IMR-90 (cell line): ENCODE results near the gene RGPD5. TPM values are rescaled to one million over a fixed set of nuclear protein-coding genes. Genes with fewer than 3 reads are reported as not detected.
"Not testable (repeated sequence)": the region's sequence is repeated elsewhere in the genome, so short reads cannot be mapped to it uniquely, and the experiment has no call there.

Experiments used
- ATAC-seq: fragments of 200-7000 bp; cut with Tn5 transposase; 2 replicates; pipeline ENCODE4 v1.9.1; 2020; ENCODE audit warnings: low read depth, mild to moderate bottlenecking, moderate library complexity
- BruUV-seq: library from RNA; stranded (reverse); fragments of 400-500 nt; replicated peaks from 2 replicates; lab custom pipeline; 2021; lab: Mats Ljungman, UMichigan
- CTCF ChIA-PET: fragments of 300-600 bp; formaldehyde crosslinking; extraction: SDS; loops from one replicate; lab custom pipeline; 2021; ENCODE audit warnings: antibody characterized with exemption; lab: Yijun Ruan, JAX
- POLR2A ChIA-PET: fragments of 300-600 bp; sonication (Branson Sonifier 250); formaldehyde crosslinking; loops from one replicate; lab custom pipeline; 2022; ENCODE audit warnings: antibody characterized with exemption; ENCODE audit not compliant: unreplicated experiment; lab: Charles Lee
- DNase-seq: peaks from one replicate; pipeline ENCODE4 v3.0.0; 2013
- H2AFZ ChIP-seq: replicated peaks from 2 replicates; pipeline ENCODE3; 2013; ENCODE audit warnings: low read length, mild to moderate bottlenecking; ENCODE audit not compliant: poor library complexity
- H2AK5ac ChIP-seq: 2 replicates; pipeline ENCODE4 v1.6.1; 2013; ENCODE audit warnings: low read depth, low read length, inconsistent platforms
- H2AK9ac ChIP-seq: replicated peaks from 2 replicates; pipeline ENCODE3; 2013; ENCODE audit warnings: mild to moderate bottlenecking, low read depth, low read length, moderate library complexity; ENCODE audit not compliant: poor library complexity
- H2BK120ac ChIP-seq: 2 replicates; pipeline ENCODE4 v1.6.1; 2013; ENCODE audit warnings: low read depth, low read length, inconsistent platforms
- H2BK15ac ChIP-seq: 3 replicates; pipeline ENCODE4 v1.6.1; 2013; ENCODE audit warnings: low read depth, low read length, inconsistent platforms
- H2BK20ac ChIP-seq: 2 replicates; pipeline ENCODE4 v1.6.1; 2013; ENCODE audit warnings: low read depth, mild to moderate bottlenecking, inconsistent platforms, low read length, moderate library complexity
- H2BK5ac ChIP-seq: 2 replicates; pipeline ENCODE4 v1.6.1; 2013; ENCODE audit warnings: mild to moderate bottlenecking, low read depth, low read length, inconsistent platforms; ENCODE audit not compliant: poor library complexity, severe bottlenecking
- H3K14ac ChIP-seq: replicated peaks from 2 replicates; pipeline ENCODE4 v1.6.1; 2013; ENCODE audit warnings: low read depth, low read length, inconsistent platforms
- H3K18ac ChIP-seq: 2 replicates; pipeline ENCODE4 v1.6.1; 2013; ENCODE audit warnings: low read depth, low read length, control low read depth
- H3K23ac ChIP-seq: 2 replicates; pipeline ENCODE4 v1.6.1; 2013; ENCODE audit warnings: low read depth, low read length, inconsistent platforms
- H3K27ac ChIP-seq: 2 replicates; pipeline ENCODE4 v1.5.1; 2013; ENCODE audit warnings: mild to moderate bottlenecking, control low read depth, low read length; ENCODE audit not compliant: insufficient read depth
- H3K27me3 ChIP-seq: 2 replicates; pipeline ENCODE4 v1.6.1; 2013; ENCODE audit warnings: low read length; ENCODE audit not compliant: control insufficient read depth, insufficient read depth
- H3K36me3 ChIP-seq: 2 replicates; pipeline ENCODE4 v1.6.1; 2013; ENCODE audit warnings: low read length, mixed read lengths; ENCODE audit not compliant: control insufficient read depth, insufficient read depth
- H3K4ac ChIP-seq: 2 replicates; pipeline ENCODE4 v1.6.1; 2013; ENCODE audit warnings: low read depth, low read length, inconsistent platforms
- H3K4me1 ChIP-seq: 2 replicates; pipeline ENCODE4 v1.6.1; 2013; ENCODE audit warnings: low read length, mixed read lengths; ENCODE audit not compliant: control insufficient read depth, insufficient read depth
- H3K4me2 ChIP-seq: 2 replicates; pipeline ENCODE4 v1.6.1; 2013; ENCODE audit warnings: low read depth, mild to moderate bottlenecking, control low read depth, low read length, moderate library complexity
- H3K4me3 ChIP-seq: 2 replicates; pipeline ENCODE4 v1.5.1; 2013; ENCODE audit warnings: low read depth, mild to moderate bottlenecking, control low read depth, low read length, moderate library complexity; ENCODE audit not compliant: insufficient read depth
- H3K56ac ChIP-seq: 2 replicates; pipeline ENCODE4 v1.6.1; 2013; ENCODE audit warnings: low read length, inconsistent platforms; ENCODE audit not compliant: insufficient read depth; ENCODE audit errors: extremely low read depth
- H3K79me1 ChIP-seq, 2 experiments: 2 replicates each; pipeline ENCODE4 v1.6.1; 2013; ENCODE audit warnings: low read length in 2 of 2, inconsistent platforms in 1 of 2, low read depth in 1 of 2
- H3K9ac ChIP-seq: 2 replicates; pipeline ENCODE4 v1.6.1; 2013; ENCODE audit warnings: low read depth, low read length, control low read depth
- H3K9me1 ChIP-seq: 2 replicates; pipeline ENCODE4 v1.6.1; 2013; ENCODE audit warnings: low read length, inconsistent platforms; ENCODE audit not compliant: insufficient read depth
- H3K9me3 ChIP-seq: 2 replicates; pipeline ENCODE4 v1.6.1; 2013; ENCODE audit warnings: low read length; ENCODE audit not compliant: control insufficient read depth, insufficient read depth
- H4K20me1 ChIP-seq: 2 replicates; pipeline ENCODE4 v1.6.1; 2013; ENCODE audit warnings: low read length, inconsistent platforms; ENCODE audit not compliant: insufficient read depth
- H4K5ac ChIP-seq: 2 replicates; pipeline ENCODE4 v1.6.1; 2013; ENCODE audit warnings: mild to moderate bottlenecking, low read depth, low read length, control low read depth
- H4K8ac ChIP-seq, 2 experiments: 2 replicates each; pipeline ENCODE4 v1.6.1; 2013; ENCODE audit warnings: low read depth in 2 of 2, low read length in 2 of 2, control low read depth in 1 of 2, inconsistent platforms in 1 of 2
- H4K91ac ChIP-seq: 2 replicates; pipeline ENCODE4 v1.6.1; 2013; ENCODE audit warnings: low read depth, low read length, inconsistent platforms; ENCODE audit not compliant: insufficient read depth
- WGBS, 2 experiments: methylation state at CpG; one replicate each; pipeline versions ENCODE4 v1.1.5 to v1.1.7; 2013; ENCODE audit warnings: missing lambda C conversion rate in 2 of 2; ENCODE audit not compliant: insufficient read length in 1 of 2; ENCODE audit errors: extremely low coverage in 2 of 2; 5-methylcytosine and 5-hydroxymethylcytosine counted together
- dilution Hi-C: fragments of 300-500 bp; cut with HindIII; formaldehyde crosslinking; loops from one replicate; pipeline ENCODE4 v1.14.3; 2018; ENCODE audit warnings: low sequenced_read_pairs; ENCODE audit not compliant: unreplicated experiment
- in situ Hi-C: fragments of 300-500 bp; cut with MboI; formaldehyde crosslinking; loops from 3 replicates; pipeline ENCODE4 v1.14.3; 2019; ENCODE audit warnings: low sequenced_read_pairs, inconsistent platforms, mixed read lengths
- intact Hi-C: fragments of 100-400 bp; cut with micrococcal nuclease; formaldehyde crosslinking; loops from 2 replicates; pipeline ENCODE4 v1.10.0; 2022
- polyA plus RNA-seq, 3 experiments: library from polyadenylated mRNA; depleted of rRNA; stranded (reverse); fragments of >200 nt; gene quantifications; 2 replicates each; pipeline ENCODE4 v1.2.3, GENCODE V29; 2012; ENCODE audit warnings: low replicate concordance in 1 of 3
- total RNA-seq: library from RNA; depleted of rRNA; stranded (reverse); fragments of >200 nt; gene quantifications from 2 replicates; pipeline ENCODE4 v1.2.3, GENCODE V29; 2012; rRNA removed

Gene RGPD5
- total and polyA plus RNA-seq, 2 of the 4 experiments (the other 2 are of a cell fraction) = 2.5 to 14.3 TPM

DNA sequence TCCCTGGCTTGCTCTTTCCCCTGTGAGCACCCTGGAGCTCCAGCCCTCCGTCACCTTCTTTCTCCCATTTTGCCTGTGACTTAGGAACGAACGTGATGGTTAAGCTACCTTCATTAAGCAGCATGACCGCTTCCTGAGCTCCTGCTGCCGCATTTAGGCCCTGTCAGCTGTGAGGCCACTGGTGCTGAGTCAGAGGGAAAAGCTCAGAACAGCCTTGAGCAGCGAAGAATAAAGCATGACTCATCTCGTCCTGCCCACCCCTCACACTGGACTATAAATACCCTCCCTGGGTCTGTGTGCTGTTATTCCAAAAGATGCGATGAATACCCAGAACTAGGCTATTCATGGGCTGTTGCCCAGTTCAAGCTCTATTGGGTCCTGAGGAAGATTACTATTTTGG lies 111.7 kb downstream of the RGPD5 start:
- not testable (repeated sequence) for H3K27ac ChIP-seq, H2AK5ac ChIP-seq

More for the DNA sequence above, 111.7 kb downstream of the RGPD5 start:
- H2BK15ac ChIP-seq, dilution Hi-C loops, H3K9me1 ChIP-seq, H3K56ac ChIP-seq, H3K18ac ChIP-seq, POLR2A ChIA-PET, BruUV-seq, H3K4ac ChIP-seq, DNase-seq, H3K4me1 ChIP-seq, CTCF ChIA-PET, H3K14ac ChIP-seq, H2AK9ac ChIP-seq, H3K4me3 ChIP-seq, H4K5ac ChIP-seq, H3K4me2 ChIP-seq, H4K20me1 ChIP-seq, H2AFZ ChIP-seq, H3K9ac ChIP-seq, H4K91ac ChIP-seq, H4K8ac ChIP-seq, H3K9me3 ChIP-seq, H2BK120ac ChIP-seq, in situ Hi-C loops, H3K27me3 ChIP-seq, H2BK20ac ChIP-seq, H3K36me3 ChIP-seq, H3K23ac ChIP-seq, H3K79me1 ChIP-seq, intact Hi-C loops, H2BK5ac ChIP-seq: not testable (repeated sequence)
- peak; percentile 95 for ATAC-seq
- no CpG with 5 or more reads among the region's 8 CpGs for WGBS, 2 experiments

Other genes starting within 250 kb of the RGPD5 start
- 82.6 and 83.9 TPM in 2 replicates for gene SEPTIN10, start 180.3 kb upstream of the RGPD5 start, total RNA-seq
- 42.4 and 55.4 TPM in 2 replicates for gene SEPTIN10, start 180.3 kb upstream of the RGPD5 start, polyA plus RNA-seq (2012; rRNA removed)
- 4.8 and 8.9 TPM in 2 replicates for gene SOWAHC, start 179.9 kb upstream of the RGPD5 start, total RNA-seq
- gene SOWAHC, start 179.9 kb upstream of the RGPD5 start, polyA plus RNA-seq (2012; rRNA removed) = 3.2 and 3.4 TPM in 2 replicates
- 4.4 and 12.7 TPM in 2 replicates for gene LIMS3, start 104.4 kb downstream of the RGPD5 start, total RNA-seq
- gene LIMS3, start 104.4 kb downstream of the RGPD5 start, polyA plus RNA-seq (2012; rRNA removed) = 0.44 and 0.99 TPM in 2 replicates